Ovary (tissue), 3 donors: ENCODE data around the gene DDHD1.

Source experiments
- CTCF ChIP-seq, 3 donors: fragments of 450-650 bp in 2 of 3; fragments of 200-600 bp in 1 of 3; IDR thresholded peaks; one replicate each; pipeline versions ENCODE4 v1.5.1 to v1.8.0; 2016 to 2022; ENCODE audit warnings: antibody characterized with exemption in 3 of 3, mild to moderate bottlenecking in 1 of 3
- EP300 ChIP-seq: sonication (generic); formaldehyde crosslinking; IDR thresholded peaks from one replicate; pipeline ENCODE4 v1.6.1; 2017; ENCODE audit warnings: antibody characterized with exemption
- donor health status: DM: no; HTN: no; CAD: no.

GRCh38 chr14:53010193-53011040 lies 142.7 kb downstream of the DDHD1 start:
- TF ChIP-seq CTCF (IDR thresholded peaks at IDR 0.05) = no peak
- no peak for TF ChIP-seq EP300
